Astrocyte (in vitro differentiated cells and primary cell): ENCODE measurements around the gene SULF2.

Experiments used
- CTCF ChIP-seq: IDR thresholded peaks from 2 replicates; pipeline ENCODE4 v1.5.1; 2011; ENCODE audit warnings: low read depth, mild to moderate bottlenecking, inconsistent platforms, low read length, moderate library complexity; ENCODE audit not compliant: insufficient read depth
- EZH2 ChIP-seq: IDR thresholded peaks from 2 replicates; pipeline ENCODE4 v1.6.1; 2012; ENCODE audit warnings: mild to moderate bottlenecking, low read length, inconsistent platforms; ENCODE audit not compliant: insufficient read depth

- TF ChIP-seq CTCF, result no peak
- no peak for TF ChIP-seq EZH2
Measured at GRCh38 chr20:47670913-47671312, 114.4 kb downstream of the SULF2 start.
